GM19328 (cell line): Measurements from ENCODE around the gene MRPL38.

Experiments used
- ATAC-seq: cut with Tn5 transposase; IDR thresholded peaks from one replicate; pipeline ENCODE4 v1.9.1; 2021; ENCODE audit warnings: mild to moderate bottlenecking, moderate library complexity; ENCODE audit not compliant: unreplicated experiment

MRPL38 gene

DNA sequence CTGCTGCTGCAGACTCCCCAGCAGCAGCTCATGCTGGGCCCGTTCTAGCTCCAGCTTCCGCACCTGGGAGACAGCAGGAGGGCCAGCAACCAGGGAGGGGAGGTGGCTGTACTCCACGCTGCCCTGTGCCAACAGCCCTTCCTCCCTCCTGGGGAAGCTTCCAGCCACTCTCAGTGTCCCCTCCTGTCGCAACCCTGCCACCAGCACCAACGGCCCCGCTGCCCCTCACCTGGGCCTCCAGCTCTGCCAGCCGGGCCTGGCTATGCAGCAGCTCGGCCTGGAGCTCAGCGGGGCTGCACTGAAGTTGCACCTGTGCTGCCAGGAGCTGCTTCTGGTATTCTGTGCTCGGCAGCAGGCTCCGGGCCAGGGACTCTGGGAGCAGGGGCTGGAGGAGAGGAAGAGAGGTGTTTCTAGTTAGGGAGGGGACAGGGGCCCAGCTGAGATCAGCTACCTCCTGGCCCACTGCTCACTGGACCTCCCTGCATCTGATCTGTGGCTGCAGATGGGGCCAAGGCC lies 15.4 kb upstream of the MRPL38 start:
- no peak for ATAC-seq

DNA sequence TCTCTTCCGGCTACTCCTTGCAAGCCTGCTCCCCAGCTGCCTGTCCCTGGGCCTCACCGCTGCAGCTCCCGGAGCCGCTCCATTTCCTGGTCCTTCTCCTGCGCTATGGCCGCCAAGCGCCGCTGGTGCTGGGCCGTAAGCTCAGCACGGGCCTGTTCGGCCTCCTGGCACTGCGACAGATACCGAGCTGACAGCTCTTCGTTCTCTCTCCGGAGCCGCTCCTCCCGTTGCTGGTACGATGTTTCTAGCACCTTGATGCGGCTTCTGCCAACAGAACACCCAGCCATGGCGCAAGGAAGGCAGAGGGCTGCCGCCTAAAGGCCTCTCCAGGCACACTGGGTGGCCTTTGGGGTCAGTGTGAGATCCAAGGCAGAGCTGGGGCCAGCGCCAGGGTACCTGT lies 14.9 kb upstream of the MRPL38 start:
- no peak for ATAC-seq

DNA sequence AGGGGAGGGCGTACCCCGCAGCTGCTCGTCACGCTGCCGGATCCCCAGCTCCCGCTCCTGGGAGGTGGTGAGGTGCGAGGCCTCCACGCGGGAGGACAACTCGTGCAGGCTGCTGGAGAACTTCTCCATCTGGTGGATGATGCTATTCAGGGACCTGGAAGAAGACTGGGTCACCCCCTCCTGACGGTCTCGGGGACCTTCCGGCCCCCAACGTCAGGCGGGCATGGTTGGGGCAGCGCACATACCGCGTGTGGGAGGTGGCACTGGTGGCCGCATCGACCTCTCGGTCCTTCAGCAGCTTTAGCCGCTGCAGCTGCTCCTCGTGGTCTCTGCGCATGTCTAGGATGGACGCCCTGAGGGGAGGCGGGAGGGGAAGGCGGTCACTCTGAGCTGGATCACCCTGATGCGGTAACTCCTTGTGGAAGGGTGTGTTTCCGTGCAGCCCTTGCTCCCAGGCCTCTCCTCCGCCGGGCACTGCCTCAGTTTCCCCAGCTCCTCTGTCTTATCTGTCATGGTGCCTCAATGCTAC lies 13.3 kb upstream of the MRPL38 start:
- no peak for ATAC-seq

DNA sequence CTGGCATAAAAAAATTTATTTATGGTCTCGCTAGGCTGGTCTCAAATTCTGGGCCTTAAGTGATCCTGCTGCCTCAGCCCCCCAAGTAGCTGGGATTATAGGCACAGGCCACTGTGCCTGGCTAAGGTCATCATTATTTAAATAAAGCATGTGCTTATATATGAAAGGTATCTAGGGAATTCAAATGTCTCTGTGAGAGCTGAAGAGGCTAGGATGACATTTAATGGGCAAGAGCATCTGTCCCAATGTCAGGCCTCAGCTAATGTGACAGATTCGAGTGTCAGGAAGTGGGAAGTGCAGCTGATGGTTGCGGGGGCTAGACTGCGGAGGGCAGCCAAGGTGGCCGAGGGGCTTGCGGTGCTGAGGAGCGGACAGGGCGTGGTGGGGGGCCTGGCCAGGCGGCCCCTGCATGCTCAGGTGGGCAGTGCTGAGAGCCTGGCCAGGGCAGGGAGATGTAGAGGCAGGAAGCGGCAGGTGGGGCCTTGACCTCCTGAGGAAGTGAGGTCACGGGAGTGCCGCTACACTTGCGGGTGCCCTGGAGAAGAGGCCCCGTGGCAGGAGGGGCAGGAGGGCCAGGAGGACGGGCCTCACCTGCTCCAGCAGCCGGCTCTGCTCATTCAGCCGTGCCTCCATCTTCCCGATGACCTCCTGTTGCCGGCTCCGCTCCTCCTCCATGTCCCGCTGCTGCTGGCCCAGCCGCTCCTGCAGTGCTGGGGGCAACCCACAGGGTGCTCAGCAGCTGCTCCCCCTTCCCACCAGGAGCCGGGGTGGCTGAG lies 12.6 kb upstream of the MRPL38 start:
- ATAC-seq: no peak

DNA sequence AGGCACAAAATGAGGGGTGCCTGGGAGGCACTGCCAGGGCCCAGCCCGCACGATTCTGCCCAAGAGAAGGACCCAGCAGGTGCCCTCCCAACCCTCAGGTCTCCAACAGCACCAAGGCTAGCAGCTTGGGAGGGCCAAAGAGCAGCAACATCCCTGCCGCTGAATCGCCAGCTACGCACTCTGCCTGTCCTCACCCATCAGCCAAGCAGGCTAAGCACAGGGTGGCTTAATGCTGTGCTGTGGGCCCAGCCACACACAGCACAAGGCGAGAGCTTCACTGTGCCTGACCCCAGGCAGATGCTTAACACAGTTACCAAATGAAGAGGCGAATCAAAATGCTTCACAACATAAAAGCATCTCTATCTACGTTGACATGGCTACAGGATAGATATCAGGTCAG lies 10.6 kb upstream of the MRPL38 start:
- no peak for ATAC-seq

DNA sequence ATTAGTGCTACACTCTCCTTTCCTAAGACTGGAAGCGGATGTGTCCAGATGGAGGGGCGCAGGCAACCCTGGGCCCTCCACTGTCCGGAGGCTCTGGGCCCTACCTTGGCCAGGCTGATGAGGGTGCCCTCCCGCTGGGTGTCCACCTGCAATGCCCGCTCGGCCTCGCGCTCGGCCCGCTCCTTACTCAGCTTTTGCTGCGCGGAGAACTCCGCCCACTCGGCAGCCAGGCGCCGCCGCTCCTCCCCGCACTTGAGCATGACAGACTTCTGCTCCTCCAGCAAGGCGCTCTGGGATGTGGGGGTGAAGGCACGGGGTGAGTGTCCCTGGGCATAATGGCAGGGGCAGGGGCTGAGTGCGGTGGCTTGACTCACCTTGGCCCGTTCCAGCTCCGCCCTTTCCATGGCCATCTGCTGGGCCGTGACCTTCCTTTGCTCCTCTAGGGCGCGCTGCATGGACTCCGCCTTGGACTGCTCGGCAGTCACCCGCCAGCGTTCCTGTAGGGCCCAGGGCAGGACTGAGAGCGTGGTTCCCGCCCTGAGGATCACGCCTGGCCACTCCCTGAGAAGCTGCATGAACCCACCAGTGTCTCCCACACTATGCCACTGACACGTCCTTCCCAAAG lies 10.1 kb upstream of the MRPL38 start:
- ATAC-seq: no peak

DNA sequence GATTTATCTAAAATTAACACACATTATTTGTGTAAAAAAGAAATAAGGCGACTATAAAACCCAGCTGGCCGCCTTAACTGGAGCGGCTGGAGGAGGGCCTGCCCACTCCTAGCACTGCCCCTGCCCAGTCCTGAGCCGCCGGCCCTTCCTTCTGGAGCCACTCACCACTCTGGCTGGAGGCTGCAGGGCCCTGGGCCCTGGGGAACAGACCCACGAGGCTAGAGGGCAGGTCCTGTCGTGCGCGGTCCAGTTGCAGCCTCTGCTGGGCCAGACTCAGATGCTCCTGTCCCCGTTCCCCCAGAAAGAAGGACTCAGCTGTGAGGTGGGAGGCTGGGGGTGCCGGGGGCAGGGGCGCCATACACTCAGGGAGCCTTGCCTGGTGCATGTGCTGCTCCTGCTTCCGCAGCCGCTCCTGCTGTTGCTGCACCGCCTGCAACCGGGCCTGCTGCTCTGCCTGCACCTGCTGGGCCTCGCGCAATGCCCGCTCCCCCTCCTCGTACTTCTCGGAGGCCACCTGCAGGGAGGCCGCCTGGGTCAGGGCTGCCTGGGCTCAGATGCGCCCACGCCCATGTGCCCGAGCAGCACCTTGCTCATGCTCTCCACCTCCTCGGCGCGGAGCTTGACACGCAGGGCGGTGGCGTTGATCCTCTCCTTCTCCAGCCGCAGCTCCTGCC lies 9.0 kb upstream of the MRPL38 start:
- no peak for ATAC-seq

DNA sequence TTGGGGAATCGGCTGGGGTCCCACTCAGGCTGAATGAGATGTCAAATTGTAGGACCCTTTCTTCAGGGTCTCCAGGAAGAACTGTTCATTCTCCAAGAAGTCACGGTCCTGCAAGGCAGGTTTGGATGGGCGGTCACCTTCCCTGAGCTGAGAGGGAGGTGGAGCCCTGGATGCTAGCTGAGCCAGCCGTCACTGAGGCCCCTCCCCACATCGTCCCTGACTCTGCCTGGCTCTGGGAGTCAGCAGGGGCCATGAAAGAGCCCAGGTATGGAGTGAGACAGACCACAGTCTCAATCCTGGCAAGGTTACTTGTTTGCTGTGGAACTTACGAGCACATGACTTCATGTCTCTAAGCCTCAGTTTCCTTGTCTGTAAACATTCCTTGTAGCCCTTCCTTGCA lies 6.0 kb upstream of the MRPL38 start:
- no peak for ATAC-seq

DNA sequence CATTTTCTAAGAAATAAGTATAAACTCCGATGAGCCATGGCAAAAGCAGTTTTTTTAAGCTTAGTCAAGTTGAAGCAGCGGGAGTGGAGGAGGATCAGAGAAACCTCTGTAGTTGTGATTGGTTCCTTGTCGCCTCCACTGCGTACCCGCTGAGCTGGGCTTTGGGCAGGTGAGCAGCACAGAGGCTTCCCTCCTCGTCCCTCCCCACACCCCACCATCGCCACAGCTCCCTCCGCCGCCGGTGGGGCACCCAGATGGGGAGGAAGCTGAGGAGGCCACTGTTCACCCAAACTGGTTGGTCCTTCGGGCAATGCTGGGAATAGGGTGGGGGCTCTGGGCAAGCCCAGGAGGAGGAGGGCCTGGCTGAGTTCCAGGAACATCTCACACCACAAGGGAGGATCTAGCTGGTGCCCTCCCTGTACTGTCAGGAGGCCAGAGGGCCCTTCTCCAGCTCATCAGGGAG lies 5.2 kb upstream of the MRPL38 start:
- ATAC-seq: no peak

DNA sequence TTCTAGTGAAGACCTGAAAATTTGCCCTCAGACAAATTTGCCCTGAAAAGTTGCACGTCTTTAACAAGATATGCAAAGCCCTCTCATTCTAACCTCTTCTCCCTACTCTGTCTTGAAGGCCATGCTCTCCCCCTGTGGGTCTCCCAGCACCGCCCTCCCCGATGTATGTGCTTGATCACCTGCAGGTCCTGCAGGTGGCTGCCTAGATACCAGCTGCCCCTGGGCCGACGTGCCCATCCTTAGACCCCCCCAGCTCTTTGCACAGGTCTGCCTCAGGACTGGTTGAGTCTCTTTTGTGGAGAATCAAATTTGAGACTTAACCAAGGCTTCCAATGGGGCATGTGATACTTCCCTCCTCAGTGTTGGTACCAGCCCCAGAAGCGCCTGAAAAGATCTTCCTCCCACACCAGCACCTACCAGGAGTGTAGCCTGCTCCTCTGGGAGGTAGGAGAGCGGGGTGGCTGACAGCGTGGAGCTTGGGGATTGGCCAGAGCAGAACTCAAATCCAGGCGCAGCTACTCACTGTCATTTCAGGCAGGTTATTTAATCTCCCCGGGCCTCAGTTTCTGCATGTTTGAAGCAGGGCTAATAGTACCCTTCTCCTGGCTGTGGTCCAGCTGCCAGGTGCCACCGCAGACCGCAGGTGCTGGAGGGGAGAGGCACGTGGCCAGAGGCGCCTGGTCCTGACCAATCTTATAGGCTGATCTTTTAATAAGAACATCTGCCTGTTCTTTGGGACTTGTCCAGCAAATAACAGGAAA lies 4.5 kb upstream of the MRPL38 start:
- no peak for ATAC-seq

DNA sequence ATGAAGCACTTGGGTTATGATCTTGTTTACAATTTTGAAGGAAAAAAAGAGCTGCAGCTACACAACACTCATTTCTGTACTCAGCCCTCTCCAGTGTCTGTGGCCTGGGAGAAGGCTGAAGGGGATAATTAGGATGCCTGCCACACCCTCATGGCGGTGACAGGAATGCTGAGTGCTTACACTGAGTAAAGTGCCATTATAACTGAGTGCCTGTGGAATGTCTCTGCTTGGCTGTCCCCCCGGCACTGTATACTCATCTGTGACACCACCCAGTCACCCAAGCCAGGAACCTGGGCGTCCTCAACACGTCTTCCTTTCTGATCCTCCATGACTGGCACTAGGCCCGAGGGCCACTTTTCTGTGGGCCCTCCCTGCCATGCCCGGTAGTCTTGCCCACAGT lies 3.5 kb upstream of the MRPL38 start:
- ATAC-seq: no peak

DNA sequence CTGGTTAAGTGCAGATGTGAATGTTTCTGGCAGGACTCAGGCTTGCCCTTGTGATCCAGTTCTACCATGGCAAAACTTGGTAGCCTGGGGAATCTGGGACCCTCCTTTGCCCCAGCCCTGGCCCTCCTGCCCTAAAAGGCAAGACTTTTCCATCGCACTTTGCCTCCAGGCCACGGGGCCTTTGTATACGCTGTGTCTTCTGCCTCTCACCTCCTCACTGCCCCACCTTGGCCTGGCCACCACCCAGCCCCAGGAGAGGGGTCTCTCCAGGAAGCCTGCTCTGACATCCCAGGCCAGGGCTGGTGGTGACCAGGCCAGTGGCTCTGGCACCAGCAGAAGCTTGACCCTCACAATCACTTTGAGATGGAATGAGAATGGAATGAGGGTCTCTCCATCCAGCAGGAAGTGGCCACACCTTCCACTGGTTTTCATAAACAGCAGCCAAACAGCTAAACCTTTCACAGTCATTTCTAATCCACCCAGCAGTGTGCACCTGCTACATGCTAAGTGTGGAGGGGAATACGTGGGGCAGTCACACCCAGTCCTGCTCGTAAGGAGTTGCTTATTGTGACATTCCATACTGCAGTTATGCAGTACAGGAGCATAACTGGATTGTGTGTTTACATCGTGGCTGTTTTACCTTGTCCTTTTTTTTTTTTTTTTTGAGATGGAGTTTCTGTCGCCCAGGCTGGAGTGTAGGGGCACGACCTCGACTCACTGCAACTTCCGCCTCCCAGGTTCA lies 1.6 kb upstream of the MRPL38 start:
- no peak for ATAC-seq

DNA sequence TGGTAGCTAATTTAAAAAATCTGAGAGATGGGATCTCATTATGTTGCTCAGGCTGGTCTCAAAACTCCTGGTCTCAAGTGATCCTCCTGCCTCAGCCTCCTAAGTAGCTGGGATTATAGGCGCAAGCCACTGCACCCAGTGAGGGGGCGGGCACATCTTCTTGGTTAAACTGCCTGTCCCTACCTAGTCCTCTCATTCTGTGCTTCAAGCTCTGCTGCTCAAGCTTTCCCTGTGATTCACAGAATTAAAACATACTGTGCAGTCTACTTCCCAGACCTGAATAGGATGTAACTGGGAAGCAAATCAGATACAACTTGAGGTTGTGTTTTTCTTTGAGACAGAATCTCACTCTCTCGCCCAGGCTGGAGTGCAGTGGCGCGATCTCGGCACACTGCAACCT lies 2.3 kb downstream of the MRPL38 start:
- ATAC-seq: no peak

DNA sequence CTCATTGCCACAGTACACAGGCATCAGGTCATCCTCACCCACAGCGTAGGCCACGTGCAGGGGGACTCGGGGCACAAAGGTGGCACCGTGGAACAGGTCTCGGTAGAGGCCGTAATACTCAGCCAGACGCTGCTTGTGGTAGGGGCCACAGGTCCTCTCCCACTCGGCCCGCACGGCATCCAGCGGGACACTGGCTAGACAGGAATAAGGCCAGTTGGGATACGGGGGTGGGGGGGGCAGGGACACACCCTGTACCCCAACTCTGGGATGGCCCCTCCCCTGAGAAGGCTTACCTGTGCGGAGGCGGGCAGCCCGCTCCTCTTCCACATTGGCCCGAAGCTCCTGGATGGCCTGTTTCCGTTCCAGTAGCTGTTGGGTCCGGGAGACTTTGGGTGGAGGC lies 3.0 kb downstream of the MRPL38 start:
- no peak for ATAC-seq

DNA sequence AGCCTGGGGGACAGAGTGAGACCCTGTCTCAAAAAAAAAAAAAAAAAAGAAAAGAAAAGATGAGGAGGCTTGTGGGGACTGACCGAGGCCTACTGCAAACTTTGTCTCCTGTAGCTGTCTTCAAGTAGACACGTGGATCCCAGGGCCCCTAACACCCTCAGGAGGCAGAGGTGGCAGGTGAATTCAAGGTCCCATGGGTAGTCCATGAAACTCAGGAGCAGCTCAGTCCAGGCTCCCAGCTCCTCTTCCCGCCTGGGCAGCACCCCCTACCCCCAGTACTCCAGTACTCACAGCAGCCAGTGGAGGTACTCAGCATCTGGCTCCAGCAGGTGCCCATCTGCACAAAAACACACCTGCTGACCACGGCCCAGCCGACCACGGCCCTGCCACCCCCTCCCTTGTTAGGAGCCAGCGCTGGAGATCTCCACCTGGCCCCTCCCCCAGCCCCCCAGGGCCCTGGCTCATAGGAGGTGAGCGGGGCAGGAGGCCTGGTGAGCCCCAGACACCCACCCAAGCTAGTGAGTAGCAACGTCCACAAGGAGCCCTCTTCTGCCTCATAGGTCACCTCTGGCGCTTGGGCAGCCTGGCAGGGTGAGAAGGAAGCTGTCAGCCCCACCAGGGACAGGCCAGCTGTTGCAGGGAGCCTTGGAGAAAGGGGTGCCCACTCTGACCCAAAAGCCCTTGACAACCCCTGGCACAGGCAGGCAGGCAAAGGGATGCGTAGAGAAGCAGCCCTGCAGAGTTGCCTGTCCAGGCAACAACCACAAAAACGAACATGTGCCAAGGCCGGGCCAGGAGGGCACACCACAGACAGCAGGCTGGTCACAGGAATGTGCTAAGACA lies 3.8 kb downstream of the MRPL38 start:
- no peak for ATAC-seq

DNA sequence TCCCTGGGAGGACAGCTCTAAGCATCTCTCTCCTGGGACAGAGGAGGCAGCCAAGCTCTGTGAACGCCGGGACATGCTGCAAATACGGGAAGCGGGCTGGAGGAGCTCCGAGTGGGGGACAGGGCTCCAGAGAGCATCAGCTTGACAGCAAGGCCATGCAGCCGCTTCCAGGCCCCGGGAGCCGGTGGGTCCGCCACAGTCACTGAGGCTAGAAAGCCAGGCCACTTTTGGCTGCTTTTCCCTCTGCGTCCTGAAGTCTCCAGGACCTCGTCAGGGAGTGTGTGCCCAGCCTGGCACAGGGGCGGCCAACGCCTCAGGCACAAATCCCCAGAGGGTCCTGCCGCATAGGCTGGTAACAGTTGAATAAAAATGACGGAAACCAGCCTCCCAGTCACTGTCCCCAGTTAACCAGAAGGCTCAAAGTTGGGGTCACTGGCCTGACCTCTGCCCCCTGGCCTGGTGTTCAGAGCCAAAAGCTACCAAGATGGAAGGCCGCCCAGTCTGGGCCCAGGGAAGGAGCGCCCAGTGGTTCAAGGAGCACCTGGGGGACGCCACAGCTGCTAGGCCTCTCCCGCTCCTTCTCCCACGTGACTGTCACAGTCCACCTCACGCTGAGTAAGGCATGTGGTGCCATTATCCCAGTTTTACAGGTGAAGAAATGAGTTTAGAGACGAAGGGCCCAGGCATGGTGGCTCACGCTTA lies 4.8 kb downstream of the MRPL38 start:
- ATAC-seq: no peak

DNA sequence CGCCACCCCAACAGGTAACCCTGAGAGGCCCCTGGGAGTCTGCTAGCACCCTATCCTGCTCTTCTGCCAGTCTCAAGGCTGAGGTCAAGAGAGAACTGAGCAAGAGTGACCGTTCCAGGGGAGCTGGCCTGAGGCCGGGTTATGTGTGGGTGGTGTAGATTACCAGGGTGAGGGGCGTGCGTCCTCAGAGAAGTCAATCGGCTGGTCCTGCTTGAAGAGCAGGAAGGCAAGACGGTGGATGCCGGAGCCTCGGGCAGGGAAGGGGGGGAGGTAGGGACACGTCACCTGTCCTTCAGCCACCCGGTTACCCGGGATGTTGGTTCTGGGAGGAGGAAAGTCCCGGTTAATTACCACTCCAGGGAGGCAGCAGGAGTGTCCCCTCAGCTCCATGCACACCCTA lies 5.3 kb downstream of the MRPL38 start:
- ATAC-seq: no peak

DNA sequence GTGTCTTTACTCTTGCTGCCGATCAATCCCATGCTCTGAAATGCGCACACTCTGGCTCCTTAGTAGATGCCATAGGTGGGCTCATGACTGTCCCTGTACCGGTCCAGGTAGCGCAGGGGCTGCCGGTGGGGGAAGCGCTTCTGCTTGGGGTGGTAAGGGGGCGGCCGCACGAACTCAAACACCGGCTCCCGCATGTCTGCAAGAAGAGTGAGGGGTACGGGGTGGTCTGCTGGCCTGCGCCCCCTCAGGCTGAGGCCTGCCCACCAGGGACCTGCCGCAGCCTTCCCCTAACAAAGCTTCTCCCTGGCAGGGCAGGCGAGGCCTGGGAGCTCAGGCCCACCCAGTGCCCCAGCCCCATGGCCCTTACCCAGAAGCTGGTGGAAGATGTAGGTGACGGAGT lies 5.9 kb downstream of the MRPL38 start:
- ATAC-seq: no peak

DNA sequence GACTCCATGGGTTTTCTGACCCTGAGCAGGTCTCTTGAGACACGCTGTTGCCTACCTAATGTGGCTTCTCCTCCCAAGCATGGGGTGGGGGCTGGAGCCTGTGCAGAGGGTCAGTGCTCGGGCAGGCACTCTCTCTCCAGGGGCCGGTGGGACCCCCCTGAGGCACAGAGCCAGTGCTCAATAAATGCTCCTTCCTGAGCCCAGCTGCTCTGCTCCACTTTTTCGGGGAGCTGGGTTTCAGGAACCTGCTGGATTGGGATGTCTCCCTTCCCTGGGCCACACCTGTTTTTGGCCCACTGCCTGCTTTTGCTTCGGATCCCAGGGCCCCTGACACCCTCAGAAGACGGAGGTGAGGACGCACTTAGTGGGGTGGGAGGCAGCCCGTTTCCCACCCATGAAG lies 6.6 kb downstream of the MRPL38 start:
- ATAC-seq: no peak
